SK-N-SH (cell line): Measurements from ENCODE around the gene UTP25. TPM values are rescaled to one million over a fixed set of nuclear protein-coding genes. Genes with fewer than 3 reads are reported as not detected.
"Not testable (repeated sequence)": the region's sequence is repeated elsewhere in the genome, so short reads cannot be mapped to it uniquely, and the experiment has no call there.

ENCODE experiments used
- CTCF ChIA-PET: fragments of 300-600, 350-600 bp; formaldehyde crosslinking; extraction: SDS; loops from one replicate; lab custom pipeline; 2021; lab: Yijun Ruan, JAX
- POLR2A ChIA-PET: fragments of 350-600 bp; sonication (Branson Sonifier 250); formaldehyde crosslinking; extraction: SDS; loops from one replicate; lab custom pipeline; 2020; ENCODE audit warnings: antibody characterized with exemption, inconsistent platforms; lab: Yijun Ruan, JAX
- DNase-seq: peaks from one replicate; pipeline ENCODE4 v3.0.0; 2012
- H2AFZ ChIP-seq: fragments of 200-600 bp; sonication (generic); 2 replicates; pipeline ENCODE4 v1.8.1; 2016; ENCODE audit warnings: antibody characterized with exemption, mild to moderate bottlenecking, low read depth
- H3F3A ChIP-seq: fragments of 200-600 bp; sonication (generic); replicated peaks from 2 replicates; pipeline ENCODE3; 2016; ENCODE audit warnings: antibody characterized with exemption, mild to moderate bottlenecking; ENCODE audit not compliant: insufficient read depth
- H3K27ac ChIP-seq, 2 experiments: fragments of 200-500 bp in 1 of 2; fragments of 200-600 bp in 1 of 2; sonication (Bioruptor generic) in 1 of 2; sonication (generic), shearing (Covaris generic) in 1 of 2; 2 replicates each; pipeline versions ENCODE4 v1.5.1 to v1.6.1; 2014 to 2016; ENCODE audit warnings: low read depth in 2 of 2, inconsistent platforms in 1 of 2, low read length in 1 of 2, mild to moderate bottlenecking in 1 of 2, mixed read lengths in 1 of 2
- H3K27me3 ChIP-seq: fragments of 200-600 bp; sonication (generic), shearing (Covaris generic); 2 replicates; pipeline ENCODE4 v1.6.1; 2016; ENCODE audit warnings: mixed run types; ENCODE audit not compliant: insufficient read depth
- H3K36me3 ChIP-seq, 2 experiments: fragments of 200-500 bp in 1 of 2; fragments of 200-600 bp in 1 of 2; sonication (Bioruptor generic) in 1 of 2; sonication (generic) in 1 of 2; replicated peaks in 1 of 2; 2 replicates each; pipeline versions ENCODE3 to v1.5.1; 2014 to 2016; ENCODE audit warnings: low read length in 1 of 2, mild to moderate bottlenecking in 1 of 2; ENCODE audit not compliant: insufficient read depth in 2 of 2, control insufficient read depth in 1 of 2
- H3K4me1 ChIP-seq, 2 experiments: fragments of 200-500 bp in 1 of 2; fragments of 200-600 bp in 1 of 2; sonication (Bioruptor generic) in 1 of 2; sonication (generic), shearing (Covaris generic) in 1 of 2; 2 replicates each; pipeline versions ENCODE4 v1.5.1 to v1.6.1; 2014 to 2016; ENCODE audit warnings: low read depth in 1 of 2, low read length in 1 of 2, mixed run types in 1 of 2; ENCODE audit not compliant: insufficient read depth in 2 of 2, control insufficient read depth in 1 of 2
- H3K4me2 ChIP-seq: fragments of 200-600 bp; sonication (generic), shearing (Covaris generic); 2 replicates; pipeline ENCODE4 v1.6.1; 2017; ENCODE audit warnings: mixed run types
- H3K4me3 ChIP-seq, 2 experiments: fragments of 200-500 bp in 1 of 2; fragments of 200-600 bp in 1 of 2; sonication (Bioruptor generic) in 1 of 2; sonication (generic), shearing (Covaris generic) in 1 of 2; 2 replicates each; pipeline versions ENCODE4 v1.5.1 to v1.8.1; 2014 to 2016; ENCODE audit warnings: low read depth in 2 of 2, inconsistent platforms in 1 of 2, low read length in 1 of 2, mild to moderate bottlenecking in 1 of 2, mixed read lengths in 1 of 2, moderate library complexity in 1 of 2
- H3K79me2 ChIP-seq: fragments of 200-600 bp; sonication (generic); 2 replicates; pipeline ENCODE4 v1.8.1; 2017; ENCODE audit warnings: mild to moderate bottlenecking; ENCODE audit not compliant: insufficient read depth
- H3K9ac ChIP-seq: fragments of 200-600 bp; sonication (generic); 2 replicates; pipeline ENCODE4 v1.6.1; 2017; ENCODE audit warnings: mixed run types
- H3K9me2 ChIP-seq: fragments of 200-600 bp; sonication (generic); 2 replicates; pipeline ENCODE4 v1.6.1; 2017; ENCODE audit warnings: mixed run types
- H3K9me3 ChIP-seq: fragments of 200-600 bp; sonication (generic); 2 replicates; pipeline ENCODE4 v1.6.1; 2017; ENCODE audit warnings: mixed run types, mild to moderate bottlenecking, moderate library complexity
- H4K20me1 ChIP-seq: fragments of 200-600 bp; sonication (generic); 2 replicates; pipeline ENCODE4 v1.6.1; 2017; ENCODE audit warnings: mild to moderate bottlenecking, mixed run types; ENCODE audit not compliant: insufficient read depth
- CTCF ChIP-seq: fragments of 200-600 bp; sonication (generic); IDR thresholded peaks from 2 replicates; pipeline ENCODE4 v1.6.1; 2017; ENCODE audit warnings: antibody characterized with exemption, mild to moderate bottlenecking, moderate library complexity
- MEF2A ChIP-seq: IDR thresholded peaks from 2 replicates; pipeline ENCODE4 v1.4.0; 2012; ENCODE audit warnings: low read depth, borderline replicate concordance
- POLR2AphosphoS5 ChIP-seq: IDR thresholded peaks from 2 replicates; pipeline ENCODE4 v1.6.1; 2012; ENCODE audit warnings: low read depth, low read length
- RXRA ChIP-seq: IDR thresholded peaks from 2 replicates; pipeline ENCODE4 v1.4.0; 2012; ENCODE audit warnings: low read depth, mild to moderate bottlenecking, borderline replicate concordance
- SMC3 ChIP-seq: IDR thresholded peaks from 2 replicates; pipeline ENCODE4 v1.6.1; 2012; ENCODE audit warnings: low read depth, low read length, improper control_type of control experiment
- TCF12 ChIP-seq: IDR thresholded peaks from 2 replicates; pipeline ENCODE4 v1.4.0; 2012
- ZBTB33 ChIP-seq: IDR thresholded peaks from 2 replicates; pipeline ENCODE4 v1.4.0; 2012; ENCODE audit warnings: low read depth, borderline replicate concordance
- WGBS: methylation state at CpG from one replicate; pipeline ENCODE4 v1.1.6; 2017; ENCODE audit warnings: low lambda C conversion rate; 5-methylcytosine and 5-hydroxymethylcytosine counted together
- polyA plus RNA-seq, 3 experiments: library from polyadenylated mRNA; depleted of rRNA; stranded (reverse); fragments of >200 nt; gene quantifications; 2 replicates each; pipeline ENCODE4 v1.2.3, GENCODE V29; 2012

The UTP25 gene
- polyA plus RNA-seq, 1 of the 3 experiments (the other 2 are of a cell fraction) = 6.3 TPM

GRCh38 chr1:209791920-209792319 lies 35.9 kb upstream of the UTP25 start:
- no peak overlapping the region for H3K9ac ChIP-seq
- no peak overlapping the region for H3K4me2 ChIP-seq
- peaks cover 7% of the 10 kb centered on the region for H3F3A ChIP-seq
- H3K4me1 ChIP-seq = peaks cover 0 to 15% of the 10 kb centered on the region in 2 experiments; a peak in 2 of 4 replicates
- no peak overlapping the region for H3K4me3 ChIP-seq
- H3K9me3 ChIP-seq = no peaks in the 10 kb centered on the region
- no peak for DNase-seq
- H3K27ac ChIP-seq = no peak overlapping the region
- POLR2A ChIA-PET = no interaction called here
- H2AFZ ChIP-seq = no peak overlapping the region
- TF ChIP-seq POLR2AphosphoS5 (no peak), MEF2A (no peak), ZBTB33 (no peak)
- CTCF ChIA-PET = interaction anchor here (1.7 kb wide), 1 partner anchor 31 kb away, joined by 3 read pairs; no protein-coding TSS in a partner anchor
- H4K20me1 ChIP-seq = no peaks in the 10 kb centered on the region
- no peaks in the 10 kb centered on the region for H3K79me2 ChIP-seq
- no peaks in the 10 kb centered on the region for H3K36me3 ChIP-seq
- no peaks in the 10 kb centered on the region for H3K27me3 ChIP-seq
- 78% methylated on average over 1 of the region's 1 CpG for WGBS
- no peaks in the 10 kb centered on the region for H3K9me2 ChIP-seq

DNA sequence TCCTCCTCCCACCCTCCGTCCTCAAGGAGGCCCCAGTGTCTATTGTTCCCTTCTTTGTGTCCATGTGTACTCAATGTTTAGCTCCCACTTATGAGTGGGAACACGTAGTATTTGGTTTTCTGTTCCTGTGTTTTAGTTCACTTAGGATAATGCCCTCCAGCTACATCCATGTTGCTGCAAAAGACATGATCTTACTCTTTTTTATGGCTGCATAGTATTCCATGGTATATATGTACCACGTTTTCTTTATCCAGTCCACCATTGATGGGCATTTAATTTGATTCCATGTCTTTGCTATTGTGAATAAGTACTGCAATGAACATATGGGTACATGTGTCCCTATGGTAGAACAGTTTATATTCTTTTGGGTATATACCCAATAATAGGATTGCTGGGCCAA lies 34.1 kb upstream of the UTP25 start:
- H3K9me2 ChIP-seq, H3K9ac ChIP-seq, H2AFZ ChIP-seq, H3K4me3 ChIP-seq, H3K27ac ChIP-seq, H3F3A ChIP-seq, POLR2A ChIA-PET, H3K27me3 ChIP-seq, H3K79me2 ChIP-seq, H3K4me2 ChIP-seq, H3K4me1 ChIP-seq, H3K9me3 ChIP-seq, H4K20me1 ChIP-seq, DNase-seq, H3K36me3 ChIP-seq: not testable (repeated sequence)
- CTCF ChIA-PET = interaction anchor here (1.7 kb wide), 1 partner anchor 30 kb away, joined by 3 read pairs; no protein-coding TSS in a partner anchor
- WGBS = 48% methylated on average over 3 of the region's 3 CpGs

- ChIA-PET CTCF (interaction anchor here (0.8 to 1.6 kb wide), 2 partner anchors 11 to 25 kb away, joined by 4 read pairs; no protein-coding TSS in a partner anchor), POLR2A (no interaction called here)
- Histone ChIP-seq H3K4me3 (no peak overlapping the region), H3K4me2 (no peak overlapping the region), H3F3A (peaks cover 11% of the 10 kb centered on the region), H3K9me3 (no peaks in the 10 kb centered on the region), H3K27ac (no peak overlapping the region), H3K36me3 (no peaks in the 10 kb centered on the region), H4K20me1 (no peaks in the 10 kb centered on the region), H3K9ac (no peak overlapping the region), H3K79me2 (no peaks in the 10 kb centered on the region), H3K4me1 (peaks cover 16 to 36% of the 10 kb centered on the region in 2 experiments; a peak in 3 of 4 replicates), H3K9me2 (no peaks in the 10 kb centered on the region)
- 80% methylated on average over 8 of the region's 9 CpGs for WGBS
- DNase-seq = no peak
- TF ChIP-seq RXRA = no peak
- no peak for TF ChIP-seq SMC3
- no peak for TF ChIP-seq TCF12
- TF ChIP-seq CTCF = peak; percentile 31
- TF ChIP-seq, all 33 proteins: peak for 1
- Histone ChIP-seq H3K27me3 (no peaks in the 10 kb centered on the region), H2AFZ (no peak overlapping the region)
Measured at GRCh38 chr1:209797978-209798639, 29.7 kb upstream of the UTP25 start.
